HL-60 (cell line): ENCODE measurements around the gene TNFSF13.

Source experiments
- CTCF ChIP-seq: IDR thresholded peaks from one replicate; pipeline ENCODE4 v1.5.1; 2011; ENCODE audit warnings: low read length, control low read depth, inconsistent platforms; ENCODE audit not compliant: insufficient read depth
- GABPA ChIP-seq: IDR thresholded peaks from 2 replicates; pipeline ENCODE4 v1.6.1; 2012; ENCODE audit warnings: low read depth
- POLR2AphosphoS5 ChIP-seq: IDR thresholded peaks from 2 replicates; pipeline ENCODE4 v1.6.1; 2012; ENCODE audit warnings: low read depth
- SPI1 ChIP-seq: IDR thresholded peaks from 2 replicates; pipeline ENCODE4 v1.6.1; 2012; ENCODE audit warnings: low read depth, mild to moderate bottlenecking, borderline replicate concordance

- TF ChIP-seq CTCF (no peak), POLR2AphosphoS5 (no peak), GABPA (no peak), SPI1 (no peak)
Observed at GRCh38 chr17:7508846-7509245, 49.7 kb upstream of the TNFSF13 start.
